Activated CD8-positive, alpha-beta memory T cell treated with anti-CD3 and anti-CD28 coated beads, Interleukin-2, amount 50 U/mL, for 24 hours (primary cell): ENCODE data around the gene P2RY12.
"Not testable (repeated sequence)": the region's sequence is repeated elsewhere in the genome, so short reads cannot be mapped to it uniquely, and the experiment has no call there.

Experiments used
- DNase-seq: peaks from one replicate; pipeline ENCODE4 v3.0.0-alpha.2; 2020; ENCODE audit errors: extremely low read depth

Gene P2RY12

DNA sequence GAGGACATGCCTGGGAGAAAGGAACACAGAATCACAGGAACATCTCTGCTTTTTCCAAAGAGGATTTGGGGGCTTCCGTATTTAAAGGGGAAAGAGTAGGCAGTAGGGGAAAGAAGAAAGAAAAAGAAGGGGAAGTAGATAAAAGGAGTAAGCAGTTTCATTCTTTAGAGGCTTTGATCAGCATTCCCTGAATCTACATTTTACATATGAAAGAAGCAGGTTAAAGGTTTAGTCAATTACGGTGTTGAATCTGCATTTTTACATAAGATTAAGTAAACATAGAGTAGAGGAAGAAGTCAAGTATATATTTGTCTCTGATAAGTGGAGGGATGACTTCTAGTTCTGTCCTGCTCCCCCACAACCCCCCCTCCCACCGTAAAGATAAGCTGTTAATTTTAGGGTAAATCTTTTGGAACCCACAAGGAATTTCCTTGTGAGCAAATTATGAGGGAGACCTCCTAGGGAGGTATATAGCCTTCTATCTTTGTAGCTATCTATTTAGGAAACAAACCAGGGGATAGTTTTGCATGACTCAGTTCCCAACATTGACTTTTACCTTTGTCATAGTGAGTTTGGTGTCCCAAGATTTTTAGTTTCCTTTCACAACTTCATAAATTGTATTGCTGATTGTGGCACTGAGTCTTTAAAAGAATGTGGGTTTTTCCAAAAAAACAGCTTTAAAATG lies 8.7 kb upstream of the P2RY12 start:
- no peak for DNase-seq

- DNase-seq, result not testable (repeated sequence)
These were observed 7.6 kb upstream of the P2RY12 start for GRCh38 chr3:151392191-151392590.

GRCh38 chr3:151391720-151392119 lies 7.2 kb upstream of the P2RY12 start:
- DNase-seq, result no peak

DNA sequence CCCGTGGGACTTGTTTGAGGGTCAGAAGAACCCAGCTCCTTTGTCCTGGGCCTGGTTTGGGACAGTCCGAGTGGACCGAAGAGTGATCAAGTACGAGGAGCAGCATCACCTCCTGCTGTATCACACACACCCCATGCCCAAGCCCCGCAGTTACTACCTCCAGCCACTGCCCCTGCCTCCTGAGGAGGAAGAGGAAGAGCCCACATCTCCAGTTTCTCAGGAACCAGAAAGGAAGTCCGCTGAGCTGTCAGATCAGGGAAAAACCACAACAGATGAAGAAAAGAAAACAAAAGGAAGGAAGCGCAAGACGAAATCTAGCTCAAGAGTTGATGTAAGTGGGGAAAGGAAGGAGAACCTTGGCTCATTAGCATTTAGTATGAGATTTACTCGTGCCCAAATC lies 3.3 kb upstream of the P2RY12 start:
- DNase-seq, result no peak

DNA sequence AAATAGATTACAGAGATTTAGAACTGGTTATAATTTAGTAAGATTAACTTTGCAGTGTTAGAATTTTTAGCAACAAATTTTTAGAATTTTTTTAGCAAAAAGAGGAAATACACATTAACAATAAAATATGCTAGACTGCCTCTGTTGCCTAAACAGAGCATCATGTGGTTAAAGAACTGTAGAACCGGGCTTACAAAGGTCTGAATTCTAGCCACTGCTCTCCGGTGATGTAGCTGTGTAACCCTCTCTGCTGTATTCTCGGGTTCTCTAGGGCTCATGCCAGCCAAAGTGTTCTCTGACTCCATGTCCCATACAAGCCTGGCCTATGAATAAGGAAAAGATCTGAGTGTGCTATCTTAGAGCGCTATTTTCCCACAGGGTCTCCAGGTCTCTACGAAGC lies 2.9 kb upstream of the P2RY12 start:
- no peak for DNase-seq

- DNase-seq, result no peak
These were observed 1.5 kb upstream of the P2RY12 start for GRCh38 chr3:151386056-151386455.

- no peak for DNase-seq
These were observed 597 bp downstream of the P2RY12 start for GRCh38 chr3:151383956-151384355.

DNA sequence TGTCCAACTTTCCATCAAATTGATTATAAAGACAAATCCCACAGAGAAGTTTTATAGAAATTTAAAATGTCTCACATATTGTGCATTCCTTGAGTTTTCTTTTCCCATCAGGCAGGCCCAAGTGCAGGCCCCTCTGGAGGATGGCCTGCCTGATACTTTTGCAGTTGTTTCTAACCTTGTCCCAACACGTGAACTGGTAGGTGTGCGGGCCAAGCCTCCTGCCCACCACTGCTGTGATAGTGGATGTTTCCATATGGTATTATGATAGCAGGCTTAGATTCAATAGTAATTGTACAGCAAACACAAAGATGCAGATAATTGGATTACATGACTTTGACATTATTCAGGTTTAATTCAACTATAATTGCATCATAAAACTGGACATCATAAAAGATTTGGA lies 1.4 kb downstream of the P2RY12 start:
- no peak for DNase-seq

DNA sequence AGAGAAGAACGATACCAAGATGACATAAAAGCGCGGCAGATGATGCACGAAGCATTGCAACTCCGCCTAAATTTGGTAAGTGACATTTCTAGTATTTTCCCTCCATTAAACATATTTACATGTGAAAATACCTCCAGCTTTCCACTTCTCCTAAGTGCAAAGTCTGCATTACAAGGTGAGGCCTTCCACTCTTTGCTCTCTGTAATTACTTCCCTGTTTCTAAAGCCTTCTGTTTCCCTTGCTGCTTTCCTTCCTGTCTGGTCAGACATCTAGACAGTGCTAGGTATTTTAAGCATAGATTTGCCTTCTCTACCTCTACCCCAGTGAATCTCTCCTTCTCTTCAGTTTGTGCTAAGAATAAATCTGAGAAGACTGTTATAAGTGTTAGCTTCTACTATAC lies 1.9 kb downstream of the P2RY12 start:
- no peak for DNase-seq

DNA sequence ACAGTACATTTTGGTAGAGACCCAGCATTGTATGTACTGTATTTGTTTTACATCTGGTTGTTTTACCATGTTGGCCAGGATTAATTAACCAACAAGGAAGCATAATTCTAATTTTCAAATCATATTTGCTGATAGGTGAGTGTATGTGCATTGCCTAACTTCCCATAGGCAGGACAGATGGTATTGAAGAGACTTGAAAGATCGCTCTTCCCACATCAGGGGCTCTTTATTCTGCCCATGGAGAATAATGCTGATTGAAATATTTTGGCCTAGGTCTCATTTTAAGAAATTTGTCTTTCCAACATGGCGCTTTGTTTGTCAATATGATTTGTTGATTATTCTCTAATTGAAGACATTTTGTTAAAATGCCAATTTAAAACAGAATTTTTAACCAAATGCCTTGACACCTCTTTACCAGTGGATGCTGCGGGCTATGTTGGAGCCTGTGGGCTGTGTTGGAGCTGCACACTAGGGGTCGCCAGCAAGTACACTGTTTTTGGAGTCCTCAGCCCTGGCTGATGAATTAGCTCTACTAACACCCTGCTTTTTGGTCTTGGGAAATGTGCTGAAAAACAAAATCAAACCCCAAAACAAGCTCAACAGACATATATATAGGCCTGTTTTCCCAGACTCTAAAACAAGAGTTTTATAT lies 5.3 kb downstream of the P2RY12 start:
- DNase-seq, result no peak

- DNase-seq, result no peak
These were observed 6.7 kb downstream of the P2RY12 start for GRCh38 chr3:151377768-151378385.

- DNase-seq, result no peak
These were observed 12.3 kb downstream of the P2RY12 start for GRCh38 chr3:151372063-151372820.

DNA sequence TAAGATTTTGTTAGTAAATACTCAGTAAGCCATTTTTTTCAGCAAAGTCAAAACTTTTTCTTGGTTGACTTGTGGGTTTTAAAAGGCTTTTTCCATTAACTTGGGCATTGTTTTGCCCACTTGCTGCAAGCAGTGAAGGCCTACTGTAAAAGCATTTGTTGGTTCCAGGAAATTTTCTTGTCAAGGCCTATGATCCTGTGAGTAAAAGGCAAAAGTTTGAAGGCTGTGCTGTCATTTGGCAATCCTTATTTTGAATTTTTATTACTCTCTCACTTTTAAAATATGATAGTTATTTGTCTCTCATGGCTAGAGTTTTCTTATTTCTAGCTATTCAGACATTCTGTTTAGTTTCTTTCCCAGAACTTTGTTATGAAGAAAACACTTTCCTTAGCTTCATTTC lies 13.0 kb downstream of the P2RY12 start:
- no peak for DNase-seq

DNA sequence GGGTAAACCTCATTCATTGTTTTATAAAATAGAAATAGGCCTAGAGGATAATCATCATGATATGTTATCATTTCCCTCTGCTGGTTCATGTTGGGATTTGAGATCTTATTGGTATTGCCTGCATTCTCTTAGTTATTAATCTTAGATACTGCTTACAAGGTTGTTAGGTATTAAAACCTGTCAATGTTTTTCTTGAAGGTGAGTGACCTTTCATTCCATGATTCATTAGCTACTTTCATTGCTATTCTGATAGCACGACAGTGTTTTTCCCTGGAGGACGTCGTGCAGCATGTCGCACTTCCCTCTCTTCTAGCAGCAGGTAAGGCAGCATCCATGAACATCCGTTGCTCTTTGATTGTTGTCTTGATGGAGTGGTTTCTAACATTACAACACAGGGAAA lies 17.1 kb downstream of the P2RY12 start:
- DNase-seq, result no peak

GRCh38 chr3:151366993-151367392 lies 17.6 kb downstream of the P2RY12 start:
- no peak for DNase-seq

- DNase-seq, result no peak
These were observed 21.8 kb downstream of the P2RY12 start for GRCh38 chr3:151362751-151363174.

DNA sequence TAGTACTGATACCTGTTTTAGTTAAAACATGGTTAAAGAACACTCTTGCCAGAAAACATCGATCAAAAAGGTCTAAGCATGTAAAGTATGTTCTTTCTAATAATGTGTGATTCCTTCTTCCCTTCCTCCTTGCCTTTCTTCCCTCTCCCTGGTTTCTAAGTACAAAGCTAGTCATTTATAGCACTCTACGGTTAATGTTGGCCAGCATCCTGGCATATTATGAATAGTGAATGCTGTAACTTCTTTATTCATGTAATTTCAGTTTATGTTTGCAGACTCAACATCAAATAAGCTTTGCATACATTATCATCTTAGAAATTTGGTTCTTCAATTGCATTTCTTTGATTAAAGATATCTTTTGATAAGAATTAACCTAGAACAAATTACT lies 27.1 kb downstream of the P2RY12 start:
- no peak for DNase-seq

DNA sequence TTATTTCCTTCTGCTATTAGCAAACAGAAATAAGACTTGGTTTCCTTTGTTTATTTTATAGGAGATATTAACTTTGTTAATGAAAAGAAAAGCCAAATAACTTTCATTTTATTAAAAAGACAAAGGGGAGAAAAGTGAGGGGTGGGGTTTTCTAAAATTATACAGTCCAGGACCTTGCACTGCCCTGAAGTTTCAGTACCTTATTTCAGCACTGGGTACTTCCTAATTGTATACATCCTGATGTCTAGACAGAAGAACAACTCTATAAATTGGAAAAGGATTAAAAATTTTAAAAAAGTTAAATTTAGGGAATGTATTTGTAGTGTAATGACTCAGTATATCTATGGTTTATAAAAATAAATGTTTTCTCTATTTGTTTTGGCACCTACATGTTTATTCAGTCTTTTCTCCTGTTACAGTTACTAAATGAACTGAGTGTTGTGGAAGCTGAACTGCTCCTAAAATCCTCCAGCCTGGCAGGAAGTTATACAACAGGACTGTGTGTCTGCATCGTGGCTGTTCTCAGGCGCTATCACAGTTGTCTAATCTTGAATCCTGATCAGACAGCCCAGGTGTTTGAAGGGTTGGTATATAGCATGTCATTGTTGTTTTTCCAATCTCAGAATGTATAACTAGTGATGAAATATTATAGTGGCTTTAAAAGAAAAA lies 27.6 kb downstream of the P2RY12 start:
- no peak for DNase-seq

GRCh38 chr3:151351648-151352047 lies 32.9 kb downstream of the P2RY12 start:
- no peak for DNase-seq

- DNase-seq, result no peak
These were observed 33.3 kb downstream of the P2RY12 start for GRCh38 chr3:151351219-151351618.

- DNase-seq, result no peak
These were observed 33.9 kb downstream of the P2RY12 start for GRCh38 chr3:151350656-151351055.

GRCh38 chr3:151347432-151347831 lies 37.1 kb downstream of the P2RY12 start:
- no peak for DNase-seq
